ENCODE results near the gene FAT1. TPM values are rescaled to one million over a fixed set of nuclear protein-coding genes. Genes with fewer than 3 reads are reported as not detected.

The FAT1 gene
- total RNA-seq, 1 experiment from 2014 or later, result 111 TPM

- no peak for DNase-seq (ENCODE audit: low read depth)
Observed at GRCh38 chr4:186651624-186652023, 72.0 kb downstream of the FAT1 start.

GRCh38 chr4:186651181-186651603 is 72.5 kb downstream of the FAT1 start:
- peak; percentile 11 for DNase-seq (ENCODE audit: low read depth)

GRCh38 chr4:186650401-186651180 is 73.1 kb downstream of the FAT1 start:
- no peak for DNase-seq (ENCODE audit: low read depth)

- DNase-seq (ENCODE audit: low read depth), result no peak
Observed at GRCh38 chr4:186647821-186648220, 75.8 kb downstream of the FAT1 start.

GRCh38 chr4:186644737-186645261 is 78.9 kb downstream of the FAT1 start:
- DNase-seq (ENCODE audit: low read depth), result peak; percentile 18

GRCh38 chr4:186644311-186644638 is 79.4 kb downstream of the FAT1 start:
- DNase-seq (ENCODE audit: low read depth), result no peak

GRCh38 chr4:186643501-186644310 is 80.0 kb downstream of the FAT1 start:
- peak; percentile 65 for DNase-seq (ENCODE audit: low read depth)

- no peak for DNase-seq (ENCODE audit: low read depth)
Observed at GRCh38 chr4:186642998-186643397, 80.7 kb downstream of the FAT1 start.

- DNase-seq (ENCODE audit: low read depth), result no peak
Observed at GRCh38 chr4:186642530-186642929, 81.1 kb downstream of the FAT1 start.

GRCh38 chr4:186634591-186635128 is 89.0 kb downstream of the FAT1 start:
- no peak for DNase-seq (ENCODE audit: low read depth)

- no peak for DNase-seq (ENCODE audit: low read depth)
Observed at GRCh38 chr4:186633844-186634243, 89.8 kb downstream of the FAT1 start.

GRCh38 chr4:186630128-186630527 is 93.5 kb downstream of the FAT1 start:
- DNase-seq (ENCODE audit: low read depth), result no peak

GRCh38 chr4:186628058-186628711 is 95.5 kb downstream of the FAT1 start:
- no peak for DNase-seq (ENCODE audit: low read depth)

GRCh38 chr4:186627226-186627865 is 96.3 kb downstream of the FAT1 start:
- DNase-seq (ENCODE audit: low read depth), result peak; percentile 41

GRCh38 chr4:186624951-186625350 is 98.7 kb downstream of the FAT1 start:
- no peak for DNase-seq (ENCODE audit: low read depth)

GRCh38 chr4:186623546-186623945 is 100.1 kb downstream of the FAT1 start:
- no peak for DNase-seq (ENCODE audit: low read depth)

- peak; percentile 58 for DNase-seq (ENCODE audit: low read depth)
Observed at GRCh38 chr4:186622788-186623464, 100.7 kb downstream of the FAT1 start.

- peak; percentile 87 for DNase-seq (ENCODE audit: low read depth)
Observed at GRCh38 chr4:186621959-186622553, 101.6 kb downstream of the FAT1 start.

- DNase-seq (ENCODE audit: low read depth), result no peak
Observed at GRCh38 chr4:186619088-186619487, 104.6 kb downstream of the FAT1 start.

- no peak for DNase-seq (ENCODE audit: low read depth)
Observed at GRCh38 chr4:186617921-186618320, 105.7 kb downstream of the FAT1 start.

- no peak for DNase-seq (ENCODE audit: low read depth)
Observed at GRCh38 chr4:186607490-186607889, 116.2 kb downstream of the FAT1 start.
